GM21515 (cell line): ENCODE measurements around the gene ZFHX3.

Experiments
- ATAC-seq: cut with Tn5 transposase; IDR thresholded peaks from one replicate; pipeline ENCODE4 v1.9.1; 2021; ENCODE audit not compliant: unreplicated experiment

Gene ZFHX3

GRCh38 chr16:72811188-72811720 is 236.7 kb downstream of the ZFHX3 start:
- no peak for ATAC-seq

GRCh38 chr16:72810480-72810879 is 237.4 kb downstream of the ZFHX3 start:
- ATAC-seq: no peak

- ATAC-seq: no peak
Measured at GRCh38 chr16:72809446-72809845, 238.5 kb downstream of the ZFHX3 start.

- no peak for ATAC-seq
Measured at GRCh38 chr16:72808754-72809153, 239.2 kb downstream of the ZFHX3 start.

- ATAC-seq: no peak
Measured at GRCh38 chr16:72807245-72807644, 240.7 kb downstream of the ZFHX3 start.

GRCh38 chr16:72805486-72805885 is 242.4 kb downstream of the ZFHX3 start:
- ATAC-seq: no peak

DNA sequence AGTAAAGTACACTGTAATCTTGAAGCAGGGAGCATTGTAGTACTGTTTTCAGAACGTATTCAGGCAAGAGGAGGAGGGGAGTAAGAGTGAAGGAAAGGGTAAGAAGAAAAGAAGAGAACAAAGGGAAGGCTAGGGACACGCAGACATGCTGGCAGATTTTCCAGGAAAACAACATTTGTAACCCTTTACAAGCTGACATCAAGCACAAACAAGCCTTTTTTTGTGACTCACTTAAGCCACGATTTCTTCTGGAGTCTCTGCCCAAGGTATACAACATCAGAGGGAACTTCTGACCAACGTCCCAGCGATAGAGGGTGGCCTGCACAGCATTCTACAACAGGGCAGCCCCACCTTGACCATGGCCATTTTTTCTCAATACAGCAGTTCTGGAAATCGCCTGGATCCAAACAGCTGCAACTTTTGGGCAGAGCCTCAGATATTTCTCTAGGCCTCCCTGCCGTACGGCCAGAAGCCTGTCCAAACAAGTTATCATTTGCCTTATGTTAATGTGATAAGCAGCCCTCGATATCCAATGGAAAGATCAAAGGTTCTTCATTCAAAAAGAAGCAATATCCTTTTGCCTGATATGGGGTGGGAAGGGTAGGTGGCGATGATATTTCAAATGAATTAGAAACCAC is 247.3 kb downstream of the ZFHX3 start:
- no peak for ATAC-seq

GRCh38 chr16:72798264-72798663 is 249.7 kb downstream of the ZFHX3 start:
- ATAC-seq: no peak

DNA sequence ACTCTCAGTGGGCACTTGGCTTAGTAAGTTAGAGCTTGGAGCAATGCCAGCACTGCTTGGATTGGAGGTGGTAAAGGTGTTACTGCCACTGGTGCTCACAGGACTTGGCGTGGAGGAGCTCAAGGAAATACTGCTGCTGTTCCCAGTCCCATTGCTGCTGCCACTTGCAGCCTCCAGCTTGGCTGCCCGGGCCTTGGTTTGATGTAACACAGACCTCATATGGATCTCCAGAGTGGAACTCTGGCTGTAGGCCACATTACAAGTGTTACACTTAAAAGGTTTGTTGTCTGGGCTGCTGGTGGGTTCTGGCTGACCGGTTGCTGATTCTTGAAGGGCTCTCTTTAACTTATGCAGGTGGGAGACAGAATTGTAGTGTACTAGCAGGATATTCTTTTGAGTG is 250.3 kb downstream of the ZFHX3 start:
- no peak for ATAC-seq

DNA sequence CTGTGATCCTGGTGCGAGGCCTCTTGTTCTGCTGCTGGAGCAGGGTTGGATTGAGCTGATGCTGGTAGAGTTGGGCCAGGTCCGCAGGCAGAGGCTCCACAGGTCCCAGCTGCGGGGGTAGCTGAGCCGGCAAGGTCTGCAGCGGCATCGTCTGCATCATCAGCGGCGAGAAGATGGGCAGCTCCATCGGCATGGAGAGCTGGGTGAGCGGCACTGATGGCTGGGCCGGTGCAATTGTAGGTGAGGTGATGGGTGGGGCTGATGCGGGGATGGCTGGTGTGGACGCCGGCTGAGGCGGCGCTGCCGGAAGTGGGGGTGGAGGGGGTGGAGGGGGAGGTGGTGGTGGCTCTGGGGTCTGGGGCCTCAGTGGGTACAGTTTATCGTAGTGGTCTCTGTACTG is 251.7 kb downstream of the ZFHX3 start:
- ATAC-seq: no peak

DNA sequence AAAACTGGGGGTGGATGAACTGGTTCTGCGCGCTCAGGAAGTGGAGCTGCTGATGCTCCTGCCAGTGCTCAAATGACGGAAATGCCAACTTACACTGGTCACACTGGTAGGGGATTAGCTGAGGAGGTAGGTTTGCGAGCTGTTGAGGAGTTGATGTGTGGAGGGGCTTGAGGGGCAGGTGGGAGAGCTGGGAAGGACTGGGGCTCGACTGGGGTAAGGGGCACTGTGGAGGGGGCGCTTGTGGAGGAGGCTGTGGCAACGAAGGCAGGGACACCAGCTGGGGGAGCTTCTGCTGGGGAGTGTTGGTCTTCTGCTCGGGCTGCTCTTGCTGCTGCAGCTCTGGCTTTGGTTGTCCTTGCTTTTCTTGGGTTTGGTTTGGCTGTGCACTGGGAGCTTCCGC is 252.9 kb downstream of the ZFHX3 start:
- ATAC-seq: no peak

DNA sequence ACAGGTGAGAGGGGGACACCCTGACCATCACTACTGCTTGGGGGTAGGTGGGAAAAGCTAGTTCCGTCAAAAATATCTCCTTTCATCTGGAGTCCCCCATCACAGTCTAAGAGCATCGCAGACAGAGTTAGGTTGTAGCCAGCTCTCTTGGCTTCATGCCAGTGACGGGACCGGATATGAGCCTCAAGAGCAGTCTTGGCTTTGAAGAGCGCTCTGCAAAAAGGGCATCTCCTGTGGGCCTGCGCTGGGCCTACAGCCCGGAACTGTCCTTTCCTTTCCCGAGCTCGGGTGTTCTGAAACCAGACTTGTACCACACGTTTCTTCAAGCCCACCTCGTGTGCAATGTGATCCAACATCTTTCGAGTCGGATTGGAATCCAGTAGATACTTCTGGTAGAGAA is 253.6 kb downstream of the ZFHX3 start:
- ATAC-seq: no peak

- ATAC-seq: no peak
Measured at GRCh38 chr16:72793716-72794115, 254.2 kb downstream of the ZFHX3 start.

DNA sequence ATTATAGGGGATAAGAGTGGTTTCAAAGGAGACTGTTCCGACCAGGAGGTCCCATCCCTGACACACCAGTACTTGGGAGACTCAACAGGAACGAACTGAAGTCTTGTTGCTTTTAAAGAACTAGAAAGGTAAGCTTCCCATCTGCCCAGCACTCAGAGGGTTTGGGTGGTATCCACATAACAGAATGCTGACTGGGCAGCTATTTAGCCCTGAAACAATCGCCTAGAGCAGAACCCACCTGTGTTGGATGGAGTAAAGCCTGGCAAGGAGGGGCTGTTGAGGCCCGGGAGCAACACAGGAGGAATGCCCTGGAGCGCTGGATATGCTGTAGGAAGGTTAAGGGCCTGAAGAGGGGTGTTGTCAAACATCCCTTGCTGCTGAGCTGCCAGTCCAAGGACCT is 254.9 kb downstream of the ZFHX3 start:
- ATAC-seq: no peak

DNA sequence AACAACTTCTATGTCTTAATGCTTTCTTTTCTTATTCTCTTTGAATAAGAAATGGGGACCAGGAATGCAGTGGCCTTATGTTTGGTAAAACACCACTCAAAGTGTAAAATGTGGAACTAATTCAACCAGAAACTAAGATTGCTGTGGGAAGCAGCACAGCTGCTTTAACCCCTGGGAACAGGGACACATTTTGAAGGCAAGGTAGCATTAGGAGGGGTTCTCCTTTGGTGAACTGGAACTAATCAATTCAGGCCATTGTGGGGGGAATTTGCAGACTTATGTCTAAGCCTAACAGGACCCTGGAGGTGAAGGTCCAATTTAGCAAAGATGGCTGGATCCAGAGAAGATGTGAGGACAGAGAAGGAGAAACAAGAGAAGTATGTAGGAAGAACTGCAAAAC is 256.1 kb downstream of the ZFHX3 start:
- ATAC-seq: no peak

GRCh38 chr16:72789921-72790320 is 258.0 kb downstream of the ZFHX3 start:
- no peak for ATAC-seq

GRCh38 chr16:72789465-72789864 is 258.5 kb downstream of the ZFHX3 start:
- ATAC-seq: no peak

GRCh38 chr16:72788269-72788809 is 259.6 kb downstream of the ZFHX3 start:
- ATAC-seq: no peak

- ATAC-seq: peak; percentile 92
Measured at GRCh38 chr16:72787514-72788268, 260.2 kb downstream of the ZFHX3 start.

DNA sequence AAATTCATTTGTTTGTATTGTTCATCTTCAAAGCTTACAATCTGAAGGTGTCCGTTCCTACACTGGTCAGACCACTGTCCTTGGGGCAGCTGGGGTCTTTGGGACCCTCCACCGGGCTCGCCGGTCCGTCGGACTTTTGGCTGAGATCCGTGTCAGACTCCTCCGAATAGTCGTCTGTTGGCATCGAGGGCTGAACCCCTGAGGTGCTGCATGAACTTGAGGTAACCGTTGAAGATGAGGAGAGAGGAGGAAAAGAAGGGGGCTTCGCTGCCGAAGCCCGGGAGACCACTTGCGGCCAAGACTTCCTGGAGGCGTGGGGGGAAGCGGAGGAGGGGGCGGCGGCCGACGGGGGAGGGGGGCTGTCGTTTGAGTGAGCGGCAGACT is 260.8 kb downstream of the ZFHX3 start:
- peak; percentile 6 for ATAC-seq

DNA sequence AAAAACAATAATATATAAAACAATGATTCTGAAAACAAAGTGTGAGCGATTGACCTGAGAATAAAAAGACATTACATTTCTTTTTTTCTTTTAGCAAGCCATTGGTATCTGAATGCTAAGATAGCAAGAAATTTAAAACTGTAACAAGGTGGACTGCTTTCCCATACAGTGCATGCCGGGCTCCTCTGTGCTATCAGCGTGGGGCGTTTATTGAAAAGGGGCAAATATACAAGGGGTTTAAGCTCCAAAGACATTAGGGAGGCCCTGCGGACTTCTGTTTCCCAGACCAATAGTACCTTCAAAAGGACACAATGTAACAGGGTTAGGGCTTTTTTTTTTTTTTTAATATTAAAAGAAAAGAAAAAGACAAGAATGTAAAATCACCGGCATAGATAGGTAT is 261.3 kb downstream of the ZFHX3 start:
- ATAC-seq: no peak

DNA sequence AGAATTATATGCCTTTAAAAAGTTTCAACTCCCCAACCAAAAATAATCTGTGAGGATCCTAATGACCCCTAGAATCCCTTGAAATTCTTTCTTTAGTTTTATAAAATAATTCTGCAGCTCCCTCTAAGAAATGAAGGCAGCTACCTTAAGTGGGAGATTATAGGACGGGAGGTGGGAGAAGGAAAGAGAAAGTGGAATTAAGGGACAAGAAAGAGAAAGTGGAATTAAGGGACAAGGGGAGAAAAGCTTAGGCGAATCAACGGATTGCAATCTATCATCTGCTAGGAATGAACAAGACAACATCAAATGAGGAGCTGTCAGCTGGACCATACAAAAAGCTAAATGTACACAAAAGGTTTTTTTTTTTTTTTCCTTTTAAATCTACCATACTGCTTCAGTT is 262.0 kb downstream of the ZFHX3 start:
- no peak for ATAC-seq
